ENCODE measurements around the gene ANKS3.

Gene ANKS3

DNA sequence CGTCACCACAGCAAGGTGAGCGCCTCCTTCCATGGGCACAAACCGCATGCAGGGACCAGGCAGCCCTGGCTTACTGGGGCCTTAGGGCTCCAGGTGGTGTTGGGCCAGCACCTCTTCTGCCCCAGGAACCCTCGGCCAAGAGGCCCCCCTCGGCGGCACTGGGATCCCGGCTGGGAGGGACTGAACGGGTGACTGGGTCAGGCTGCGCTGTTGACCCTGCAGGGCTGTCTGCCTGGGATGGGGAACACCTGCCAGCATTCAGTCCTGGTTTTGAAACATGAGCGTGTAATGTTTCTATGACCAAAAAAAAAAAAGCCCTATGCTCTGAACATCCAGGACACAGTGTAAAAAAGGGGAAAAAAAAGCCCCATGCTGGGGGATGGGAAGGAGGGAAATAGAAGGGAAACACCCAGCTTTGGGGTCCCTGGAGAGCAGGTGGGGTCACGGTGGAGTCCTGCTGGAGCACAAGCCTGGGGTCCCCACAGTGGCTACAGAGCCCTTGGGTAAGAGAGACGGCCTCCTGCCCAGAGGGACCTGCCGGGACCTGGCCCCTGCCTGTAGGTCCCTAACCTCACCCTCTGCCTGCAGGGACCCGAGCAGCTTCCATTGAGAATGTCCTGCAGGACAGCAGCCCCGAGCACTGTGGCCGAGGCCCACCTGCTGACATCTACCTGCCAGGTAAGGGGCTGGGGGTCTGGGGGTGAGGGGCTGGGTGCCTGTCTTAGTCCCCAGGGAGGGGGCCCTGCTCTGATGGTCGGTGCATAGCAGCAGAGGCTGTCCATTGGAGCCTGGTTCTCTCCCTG lies 50.6 kb downstream of the ANKS3 start:
- DNase-seq: no peak

GRCh38 chr16:4682616-4683254 lies 51.3 kb downstream of the ANKS3 start:
- peak; percentile 42 for DNase-seq

GRCh38 chr16:4682084-4682591 lies 51.9 kb downstream of the ANKS3 start:
- no peak for DNase-seq

DNA sequence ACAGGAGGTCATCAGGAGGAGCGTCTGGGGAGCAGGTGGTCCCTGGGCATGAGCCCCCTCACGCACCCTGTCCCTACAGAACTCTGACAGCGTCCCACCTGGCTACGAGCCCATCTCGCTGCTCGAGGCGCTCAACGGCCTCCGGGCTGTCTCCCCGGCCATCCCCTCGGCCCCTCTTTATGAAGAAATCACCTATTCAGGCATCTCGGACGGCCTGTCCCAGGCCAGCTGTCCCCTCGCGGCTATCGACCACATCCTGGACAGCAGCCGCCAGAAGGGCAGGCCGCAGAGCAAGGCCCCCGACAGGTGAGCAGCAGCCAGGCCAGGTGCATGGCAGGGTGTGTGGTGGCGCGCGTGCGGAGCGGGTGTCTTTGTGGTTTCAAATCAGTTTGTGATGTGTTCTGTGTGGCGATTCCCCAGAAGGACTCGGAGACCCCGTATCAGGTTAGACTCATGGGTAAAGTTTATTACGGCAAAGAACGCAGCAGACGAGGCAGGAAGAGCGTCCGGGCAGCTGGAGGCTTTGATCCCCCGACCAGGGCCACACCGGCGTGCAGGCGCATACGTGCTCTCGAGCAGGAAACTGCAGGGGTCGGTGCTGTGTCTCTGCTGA lies 52.5 kb downstream of the ANKS3 start:
- DNase-seq: no peak

GRCh38 chr16:4680673-4681470 lies 53.2 kb downstream of the ANKS3 start:
- no peak for DNase-seq

GRCh38 chr16:4679850-4680636 lies 54.0 kb downstream of the ANKS3 start:
- no peak for DNase-seq

GRCh38 chr16:4679156-4679849 lies 54.8 kb downstream of the ANKS3 start:
- no peak for DNase-seq

GRCh38 chr16:4678596-4678995 lies 55.5 kb downstream of the ANKS3 start:
- DNase-seq: no peak

DNA sequence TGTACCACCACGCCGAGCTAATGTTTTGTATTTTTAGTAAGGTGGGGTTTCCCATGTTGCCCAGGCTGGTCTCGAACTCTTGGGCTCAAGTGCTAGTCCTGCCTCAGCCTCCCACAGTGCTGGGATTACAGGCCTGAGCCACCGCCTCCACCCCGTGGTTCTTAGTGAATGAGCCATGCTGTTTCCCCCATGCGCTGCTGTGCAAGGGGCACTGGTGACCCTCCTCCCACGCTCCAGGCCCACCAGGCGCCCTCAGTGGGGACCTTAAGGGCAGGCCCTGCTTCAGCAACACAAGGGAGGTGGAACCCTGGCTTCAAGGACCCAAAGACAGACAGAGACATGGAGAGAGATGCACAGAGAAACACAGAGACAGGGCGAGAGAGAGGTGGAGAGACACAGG lies 56.1 kb downstream of the ANKS3 start:
- no peak for DNase-seq

DNA sequence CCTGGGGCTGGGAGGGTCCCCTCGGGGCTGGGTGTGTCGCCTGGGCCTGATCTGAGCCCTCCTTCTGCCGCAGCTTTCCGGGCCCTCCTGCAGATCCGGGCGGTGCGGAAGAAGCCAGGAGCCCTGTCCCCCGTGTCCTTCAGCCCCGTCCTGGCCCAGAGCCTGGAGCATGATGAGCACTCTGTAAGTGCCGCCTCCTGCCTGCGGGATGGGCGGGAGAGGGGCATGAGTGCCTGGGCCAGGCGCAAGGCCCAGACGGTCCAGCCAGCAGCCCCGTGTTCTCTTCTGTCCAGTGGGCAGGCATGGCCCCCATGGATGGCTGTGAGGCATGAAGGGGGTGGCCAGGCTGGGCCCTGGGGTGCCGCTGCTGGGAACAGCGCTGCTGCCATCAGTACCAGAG lies 56.7 kb downstream of the ANKS3 start:
- DNase-seq: no peak

DNA sequence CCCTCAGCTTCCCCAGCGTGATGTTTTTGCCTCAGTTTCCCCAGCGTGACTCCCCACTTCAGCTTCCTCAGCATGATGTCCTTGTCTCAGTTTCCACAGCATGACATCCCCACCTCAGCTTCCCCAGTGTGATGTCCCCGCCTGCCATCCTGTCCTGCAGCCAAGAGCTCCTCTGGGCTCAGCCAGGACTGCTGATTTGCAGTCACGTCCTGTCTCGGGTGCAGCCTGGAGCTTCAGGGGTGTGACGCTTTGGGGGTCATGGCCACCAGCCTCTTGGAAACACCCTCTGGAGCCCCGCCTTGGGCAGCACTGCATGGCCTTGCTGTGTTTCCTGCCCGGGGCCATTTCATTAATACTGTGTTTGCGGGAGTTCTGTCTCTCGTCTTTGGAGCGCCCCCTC lies 57.2 kb downstream of the ANKS3 start:
- no peak for DNase-seq

DNA sequence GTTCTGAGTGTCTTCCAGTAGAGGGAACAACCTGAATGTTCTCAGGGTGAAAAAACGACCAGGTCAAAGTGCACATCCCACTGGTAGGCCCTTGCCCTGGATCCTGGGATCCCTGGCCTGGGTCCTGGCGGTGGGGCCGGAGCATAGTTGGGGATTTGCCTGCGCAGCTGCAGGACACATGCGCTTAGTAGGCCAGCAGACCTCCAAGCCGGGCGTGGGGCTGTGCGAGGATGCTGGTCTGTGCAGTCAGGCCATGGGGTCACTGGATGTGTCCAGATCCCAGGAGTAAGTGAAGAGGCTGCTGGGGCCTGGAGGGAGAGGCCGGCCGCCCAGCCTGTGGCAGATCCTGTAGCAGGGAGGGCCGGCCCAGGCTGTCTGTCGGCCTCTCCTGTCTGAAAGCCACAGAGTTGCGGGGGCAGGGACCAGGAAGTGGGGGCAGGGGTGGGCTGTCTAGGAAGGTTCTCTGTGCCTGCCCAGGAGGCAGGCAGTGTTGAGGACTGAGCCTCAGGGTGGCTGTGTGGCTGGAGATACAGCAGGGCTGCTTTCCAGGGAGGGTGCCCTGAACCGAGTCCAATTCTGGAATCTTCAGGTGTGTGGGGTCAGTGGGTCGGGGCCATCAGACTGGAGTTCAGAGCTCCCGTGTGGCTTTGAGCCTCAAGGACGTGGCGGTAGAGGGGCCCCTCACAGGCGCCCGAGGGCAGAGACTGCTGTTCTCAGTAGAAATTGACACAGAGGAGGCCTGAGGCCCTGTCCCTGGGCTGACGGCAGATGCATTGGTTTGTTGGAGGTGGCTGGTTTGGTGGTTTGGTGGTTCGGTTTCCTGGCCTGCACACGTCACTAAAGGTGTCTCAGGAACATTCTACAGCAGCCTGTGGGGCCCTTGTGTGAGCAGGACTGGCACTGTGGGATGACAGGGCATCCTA lies 57.9 kb downstream of the ANKS3 start:
- DNase-seq: no peak

- no peak for DNase-seq
Measured at GRCh38 chr16:4674926-4675530, 59.0 kb downstream of the ANKS3 start.

- no peak for DNase-seq
Measured at GRCh38 chr16:4673387-4674046, 60.6 kb downstream of the ANKS3 start.

DNA sequence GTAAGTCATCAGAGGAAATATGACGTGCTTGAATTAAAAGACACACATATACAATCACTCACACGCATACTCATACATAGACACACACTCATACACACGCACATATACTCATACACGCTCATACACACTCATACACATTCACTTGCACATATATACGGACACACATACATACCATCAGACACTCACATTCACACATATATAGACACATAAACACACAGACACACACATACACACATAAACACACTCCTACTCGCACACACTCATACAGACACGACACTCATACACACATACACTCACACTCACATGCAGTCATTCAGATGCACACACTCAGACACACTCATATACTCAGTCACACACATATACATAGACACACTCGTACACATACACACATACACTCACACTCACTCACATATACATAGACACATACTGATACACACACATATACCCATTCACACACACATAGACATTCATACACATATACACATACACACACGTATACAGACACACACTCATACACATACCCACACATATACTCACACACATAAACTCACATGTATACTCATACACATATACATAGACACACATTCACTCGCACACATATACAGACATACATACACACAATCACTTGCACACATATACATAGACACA lies 65.6 kb downstream of the ANKS3 start:
- no peak for DNase-seq

GRCh38 chr16:4667203-4667963 lies 66.7 kb downstream of the ANKS3 start:
- peak; percentile 44 for DNase-seq

DNA sequence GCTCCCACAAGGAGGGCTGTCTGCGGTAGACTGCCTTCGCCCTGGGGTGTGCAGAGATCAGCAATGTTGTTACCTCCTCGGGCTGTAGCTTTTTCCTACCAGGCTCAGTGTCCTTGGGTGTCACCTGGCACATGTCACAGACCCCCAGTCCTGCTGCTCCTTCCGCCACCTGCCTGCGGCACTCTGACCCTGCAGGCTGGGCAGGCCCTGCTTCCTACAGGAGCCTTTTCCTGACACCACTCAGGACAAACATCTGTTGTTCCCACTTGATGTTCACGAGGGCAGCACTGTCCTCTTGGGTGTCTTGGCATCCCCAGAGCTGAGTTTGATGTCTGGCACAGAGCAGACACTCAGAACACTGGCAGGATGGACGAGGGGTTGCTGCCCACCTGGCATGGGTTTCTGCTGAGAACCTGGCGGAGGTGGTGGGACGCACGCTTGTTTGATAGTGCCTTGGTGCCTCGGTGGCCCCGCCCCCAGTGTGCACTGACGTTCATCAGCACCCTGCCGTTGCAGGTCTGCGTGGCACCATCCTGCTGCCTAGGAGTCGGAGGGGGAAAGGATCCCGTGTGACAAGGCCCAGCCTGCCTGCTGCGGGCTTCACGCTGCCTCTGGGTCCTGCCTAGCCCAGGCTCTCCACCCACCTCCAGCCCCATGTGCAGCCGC lies 67.4 kb downstream of the ANKS3 start:
- no peak for DNase-seq

Data from eye (tissue), 1 donor.